ENCODE measurements around the gene LRRC2.

The LRRC2 gene

GRCh38 chr3:46564190-46565021, 1.7 kb downstream of the LRRC2 start:
- no peak for DNase-seq (ENCODE audit: low read depth)
- no peak for TF ChIP-seq CTCF (conservative IDR thresholded peaks at IDR 0.05; ENCODE audit: low read depth, low read length)
- no peak overlapping the region for H3K4me3 ChIP-seq (ENCODE audit: low read length)

- no peak overlapping the region for H3K4me3 ChIP-seq (ENCODE audit: low read length)
- no peak for TF ChIP-seq CTCF (conservative IDR thresholded peaks at IDR 0.05; ENCODE audit: low read depth, low read length)
- DNase-seq (ENCODE audit: low read depth): no peak
Observed at GRCh38 chr3:46561951-46562350, 4.2 kb downstream of the LRRC2 start.

- no peak for TF ChIP-seq CTCF (conservative IDR thresholded peaks at IDR 0.05; ENCODE audit: low read depth, low read length)
- H3K4me3 ChIP-seq (ENCODE audit: low read length): no peak overlapping the region
- no peak for DNase-seq (ENCODE audit: low read depth)
Observed at GRCh38 chr3:46561511-46561910, 4.6 kb downstream of the LRRC2 start.

GRCh38 chr3:46559091-46559704, 6.9 kb downstream of the LRRC2 start:
- TF ChIP-seq CTCF (conservative IDR thresholded peaks at IDR 0.05; ENCODE audit: low read depth, low read length): no peak
- DNase-seq (ENCODE audit: low read depth): no peak
- H3K4me3 ChIP-seq (ENCODE audit: low read length): no peak overlapping the region

- DNase-seq (ENCODE audit: low read depth): no peak
- H3K4me3 ChIP-seq (ENCODE audit: low read length): no peak overlapping the region
- TF ChIP-seq CTCF (conservative IDR thresholded peaks at IDR 0.05; ENCODE audit: low read depth, low read length): peak; percentile 63
Observed at GRCh38 chr3:46558184-46559043, 7.7 kb downstream of the LRRC2 start.

- no peak for TF ChIP-seq CTCF (conservative IDR thresholded peaks at IDR 0.05; ENCODE audit: low read depth, low read length)
- no peak overlapping the region for H3K4me3 ChIP-seq (ENCODE audit: low read length)
- no peak for DNase-seq (ENCODE audit: low read depth)
Observed at GRCh38 chr3:46557814-46558183, 8.3 kb downstream of the LRRC2 start.
